K562 (cell line): ENCODE results near the gene CCDC171. TPM values are rescaled to one million over a fixed set of nuclear protein-coding genes. Genes with fewer than 3 reads are reported as not detected.

Experiments used
- CEBPG ChIP-seq, 3 experiments: fragments of 200-800 bp in 1 of 3; sonication (Bioruptor generic) in 1 of 3; sonication (generic) in 1 of 3; formaldehyde crosslinking in 1 of 3; IDR thresholded peaks in 2 of 3; conservative IDR thresholded peaks in 1 of 3; 2 replicates each; pipeline versions ENCODE4 v1.6.1 to v1.8.0; 2016 to 2022; ENCODE audit warnings: missing compliant biosample characterization in 2 of 3, missing genetic modification characterization in 2 of 3, mild to moderate bottlenecking in 1 of 3, missing genetic modification reagents in 1 of 3
- HES1 ChIP-seq: fragments of 450-650 bp; IDR thresholded peaks from 2 replicates; pipeline ENCODE4 v1.6.1; 2016; ENCODE audit warnings: low read depth, mild to moderate bottlenecking, moderate library complexity
- LCOR ChIP-seq: sonication (generic); formaldehyde crosslinking; IDR thresholded peaks from 2 replicates; pipeline ENCODE4 v1.8.0; 2022; ENCODE audit warnings: mild to moderate bottlenecking, missing genetic modification reagents
- MAFF ChIP-seq: IDR thresholded peaks from 2 replicates; pipeline ENCODE4 v1.6.1; 2012; ENCODE audit warnings: low read length, improper control_type of control experiment
- MAFK ChIP-seq: IDR thresholded peaks from 2 replicates; pipeline ENCODE4 v1.6.1; 2011; ENCODE audit warnings: low read length, improper control_type of control experiment
- MNT ChIP-seq, 2 experiments: fragments of 450-650 bp; conservative IDR thresholded peaks; 2 replicates each; pipeline ENCODE4 v1.6.1; 2017; ENCODE audit warnings: mild to moderate bottlenecking in 2 of 2, moderate library complexity in 2 of 2
- NCOR1 ChIP-seq: fragments of 450-650 bp; IDR thresholded peaks from 2 replicates; pipeline ENCODE4 v1.6.1; 2016; ENCODE audit warnings: mild to moderate bottlenecking, moderate library complexity
- PHF20 ChIP-seq: fragments of 450-650 bp; IDR thresholded peaks from 2 replicates; pipeline ENCODE4 v1.6.1; 2018; ENCODE audit not compliant: partially characterized antibody
- PREB ChIP-seq: sonication (generic); formaldehyde crosslinking; IDR thresholded peaks from 2 replicates; pipeline ENCODE4 v1.8.1; 2023; ENCODE audit warnings: mild to moderate bottlenecking, missing genetic modification reagents
- SMAD2 ChIP-seq: fragments of 150-350 bp; IDR thresholded peaks from 2 replicates; pipeline ENCODE4 v1.6.1; 2014; ENCODE audit warnings: low read depth, mild to moderate bottlenecking, low read length
- TAF9B ChIP-seq: fragments of 450-650 bp; IDR thresholded peaks from 2 replicates; pipeline ENCODE4 v1.6.1; 2018; ENCODE audit warnings: mild to moderate bottlenecking; ENCODE audit not compliant: partially characterized antibody
- TCF15 ChIP-seq: fragments of 250-450 bp; sonication (Bioruptor Pico); IDR thresholded peaks from 2 replicates; pipeline ENCODE4 v1.8.0; 2022; ENCODE audit warnings: moderate library complexity, mild to moderate bottlenecking, inconsistent platforms
- TFE3 ChIP-seq: fragments of 450-650 bp; formaldehyde crosslinking; IDR thresholded peaks from 2 replicates; pipeline ENCODE4 v1.4.0; 2020; ENCODE audit warnings: mild to moderate bottlenecking, mixed read lengths
- TRIM24 ChIP-seq, 2 experiments: fragments of 450-650 bp; IDR thresholded peaks; 2 replicates each; pipeline ENCODE4 v1.6.1; 2016
- ZFP36 ChIP-seq: fragments of 150-350 bp; IDR thresholded peaks from 2 replicates; pipeline ENCODE4 v1.6.1; 2018; ENCODE audit warnings: low read length, low read depth; ENCODE audit not compliant: partially characterized antibody
- ZNF584 ChIP-seq: fragments of 200-800 bp; sonication (Bioruptor generic); IDR thresholded peaks from 2 replicates; pipeline ENCODE4 v1.6.1; 2016; ENCODE audit warnings: low read depth, mild to moderate bottlenecking, missing genetic modification characterization, missing compliant biosample characterization
- ZNF695 ChIP-seq: fragments of 450-650 bp; formaldehyde crosslinking; IDR thresholded peaks from 2 replicates; pipeline ENCODE4 v1.4.0; 2020; ENCODE audit warnings: mild to moderate bottlenecking, moderate library complexity
- ZNF764 ChIP-seq: fragments of 250-450 bp; sonication (Bioruptor Pico); IDR thresholded peaks from 2 replicates; pipeline ENCODE4 v1.4.0; 2020; ENCODE audit warnings: low read depth, mild to moderate bottlenecking, moderate library complexity
- ZNF79 ChIP-seq: fragments of 250-450 bp; sonication (Bioruptor Pico); IDR thresholded peaks from 2 replicates; pipeline ENCODE4 v1.4.0; 2020; ENCODE audit warnings: low read depth, mild to moderate bottlenecking, moderate library complexity
- polyA plus RNA-seq, 8 experiments: library from polyadenylated mRNA; depleted of rRNA in 4 of 8; stranded (reverse) in 5 of 8; unstranded in 3 of 8; fragments of >200 nt; fragmentation: Nextera tagmentation in 2 of 8; fragmentation: Illumina TruSeq in 1 of 8; extraction: Ambion mirVana in 2 of 8; extraction: Trizol in 1 of 8; gene quantifications; 2 replicates each; pipeline versions ENCODE4 v1.2.1 to v1.2.3, GENCODE V29; 2011 to 2014; ENCODE audit warnings: inconsistent platforms in 1 of 8, missing spikeins in 1 of 8
- total RNA-seq, 7 experiments: library from RNA; depleted of rRNA in 6 of 7; stranded (reverse); fragments of >200 nt in 6 of 7; fragmentation: Illumina TruSeq in 2 of 7; extraction: Trizol in 2 of 7; gene quantifications; 2 replicates each; pipeline versions ENCODE4 v1.2.1 to v1.2.3, GENCODE V29; 2011 to 2021; ENCODE audit warnings: low replicate concordance in 1 of 7

The CCDC171 gene
- total and polyA plus RNA-seq, 9 of the 15 experiments (the other 6 are each of a cell fraction or from before 2014, with no cell fraction given), result 0.08 to 3.8 (median 0.27) TPM

- TF ChIP-seq ZNF764 (CRISPR knock-in tag) (no peak), PHF20 (peak; percentile 36), TCF15 (no peak), HES1 (peak; percentile 78), SMAD2 (no peak), MNT (conservative IDR thresholded peaks at IDR 0.05) (peak; percentile 41 to 75; a peak in 3 of 4 replicates), ZNF695 (CRISPR knock-in tag) (no peak), MAFK (no peak), TFE3 (no peak), ZNF79 (CRISPR knock-in tag) (no peak), PREB (CRISPR knock-in tag) (no peak), ZFP36 (no peak), TAF9B (no peak), CEBPG (CRISPR knock-in tag; IDR thresholded peaks at IDR 0.05) (no peak), CEBPG (tag; conservative IDR thresholded peaks at IDR 0.05 in 1 of 2, IDR thresholded peaks at IDR 0.05 in 1 of 2) (no peak), ZNF584 (CRISPR knock-in tag) (no peak), LCOR (CRISPR knock-in tag) (no peak), NCOR1 (no peak), MAFF (no peak), TRIM24 (IDR thresholded peaks at IDR 0.05) (no peak)
Measured at GRCh38 chr9:15552636-15553527, at the start of gene CCDC171 (continued).
